Activated naive CD4-positive, alpha-beta T cell treated with anti-CD3 and anti-CD28 coated beads, Interleukin-2, amount 50 U/mL, for 72 hours (primary cell): ENCODE results near the gene RGS6. TPM values are rescaled to one million over a fixed set of nuclear protein-coding genes. Genes with fewer than 3 reads are reported as not detected.

Experiments used
- ATAC-seq, 2 donors: fragments of 150-1000 bp; cut with Tn5 transposase; 2 replicates each; pipeline ENCODE4 v1.10.0; 2021; ENCODE audit warnings: mild to moderate bottlenecking in 2 of 2, moderate library complexity in 2 of 2
- DNase-seq, 2 donors: peaks; one replicate each; pipeline ENCODE4 v3.0.0; 2021 to 2022; ENCODE audit warnings: low spot score in 2 of 2
- H3K27ac Mint-ChIP-seq, 2 donors: one replicate each; pipeline ENCODE4 v1.8.0; 2022; ENCODE audit warnings: mild to moderate bottlenecking in 2 of 2, mixed read lengths in 2 of 2
- H3K36me3 Mint-ChIP-seq, 2 donors: one replicate each; pipeline ENCODE4 v1.8.0; 2022; ENCODE audit warnings: mixed read lengths in 2 of 2
- H3K9me3 Mint-ChIP-seq, 2 donors: one replicate each; pipeline ENCODE4 v1.8.0; 2022; ENCODE audit warnings: mixed read lengths in 2 of 2
- total RNA-seq, 2 donors: library from RNA; stranded (reverse); gene quantifications; one replicate each; pipeline ENCODE4 v1.2.3, GENCODE V29; 2022

The RGS6 gene
- total RNA-seq, 2 donors from 2014 or later = 0.61 to 0.64 TPM

- no peaks in the 10 kb centered on the region for H3K36me3 Mint-ChIP-seq
- DNase-seq (no peak), ATAC-seq (no peak)
- H3K27ac Mint-ChIP-seq = no peak overlapping the region
- no peaks in the 10 kb centered on the region for H3K9me3 Mint-ChIP-seq
Measured at GRCh38 chr14:72146241-72146640, 214.0 kb downstream of the RGS6 start.

- DNase-seq (no peak), ATAC-seq (peak; percentile 56 to 67)
- Mint-ChIP-seq H3K36me3 (peaks cover 0 to 6% of the 10 kb centered on the region in 2 donors), H3K9me3 (peaks cover 4 to 5% of the 10 kb centered on the region in 2 donors), H3K27ac (no peak overlapping the region)
Measured at GRCh38 chr14:72154645-72155378, 222.6 kb downstream of the RGS6 start.

GRCh38 chr14:72155379-72155993, 223.3 kb downstream of the RGS6 start:
- DNase-seq (no peak), ATAC-seq (peak; percentile 81 to 91)
- H3K27ac Mint-ChIP-seq = no peak overlapping the region
- H3K36me3 Mint-ChIP-seq = peaks cover 0 to 6% of the 10 kb centered on the region in 2 donors
- peaks cover 4 to 5% of the 10 kb centered on the region in 2 donors for H3K9me3 Mint-ChIP-seq

GRCh38 chr14:72164420-72165228, 232.4 kb downstream of the RGS6 start:
- peaks cover 0 to 3% of the 10 kb centered on the region in 2 donors for H3K9me3 Mint-ChIP-seq
- H3K27ac Mint-ChIP-seq = no peak overlapping the region
- H3K36me3 Mint-ChIP-seq = no peaks in the 10 kb centered on the region
- ATAC-seq (peak in 1 of 2 donors; percentile 59), DNase-seq (no peak)

- Mint-ChIP-seq H3K9me3 (peaks cover 0 to 3% of the 10 kb centered on the region in 2 donors), H3K27ac (no peak overlapping the region), H3K36me3 (no peaks in the 10 kb centered on the region)
- ATAC-seq (no peak), DNase-seq (no peak)
Measured at GRCh38 chr14:72165229-72165698, 233.0 kb downstream of the RGS6 start.

GRCh38 chr14:72169521-72169920, 237.3 kb downstream of the RGS6 start:
- ATAC-seq = no peak
- Mint-ChIP-seq H3K36me3 (no peaks in the 10 kb centered on the region), H3K9me3 (peaks cover 0 to 3% of the 10 kb centered on the region in 2 donors), H3K27ac (no peak overlapping the region)
- no peak for DNase-seq

GRCh38 chr14:72172049-72172448, 239.8 kb downstream of the RGS6 start:
- Mint-ChIP-seq H3K27ac (no peak overlapping the region), H3K36me3 (no peaks in the 10 kb centered on the region), H3K9me3 (peaks cover 0 to 3% of the 10 kb centered on the region in 2 donors)
- ATAC-seq (no peak), DNase-seq (no peak)

- H3K27ac Mint-ChIP-seq = no peak overlapping the region
- no peak for ATAC-seq
- peaks cover 0 to 3% of the 10 kb centered on the region in 2 donors for H3K9me3 Mint-ChIP-seq
Measured at GRCh38 chr14:72172597-72172996, 240.4 kb downstream of the RGS6 start.

GRCh38 chr14:72173038-72173720, 240.9 kb downstream of the RGS6 start:
- peaks cover 0 to 3% of the 10 kb centered on the region in 2 donors for H3K9me3 Mint-ChIP-seq
- DNase-seq (no peak), ATAC-seq (no peak)
- no peaks in the 10 kb centered on the region for H3K36me3 Mint-ChIP-seq
- H3K27ac Mint-ChIP-seq = no peak overlapping the region

More at GRCh38 chr14:72172597-72172996, 240.4 kb downstream of the RGS6 start:
- H3K36me3 Mint-ChIP-seq = no peaks in the 10 kb centered on the region
- no peak for DNase-seq

GRCh38 chr14:72177251-72177650, 245.0 kb downstream of the RGS6 start:
- Mint-ChIP-seq H3K9me3 (no peaks in the 10 kb centered on the region), H3K36me3 (peaks cover 5 to 7% of the 10 kb centered on the region in 2 donors), H3K27ac (no peak overlapping the region)
- ATAC-seq = no peak
- no peak for DNase-seq

- ATAC-seq (no peak), DNase-seq (no peak)
- no peaks in the 10 kb centered on the region for H3K9me3 Mint-ChIP-seq
- H3K36me3 Mint-ChIP-seq = peaks cover 5 to 7% of the 10 kb centered on the region in 2 donors
- no peak overlapping the region for H3K27ac Mint-ChIP-seq
Measured at GRCh38 chr14:72178517-72178916, 246.3 kb downstream of the RGS6 start.

GRCh38 chr14:72182708-72183432, 250.6 kb downstream of the RGS6 start:
- no peaks in the 10 kb centered on the region for H3K9me3 Mint-ChIP-seq
- peaks cover 5 to 7% of the 10 kb centered on the region in 2 donors for H3K36me3 Mint-ChIP-seq
- no peak for DNase-seq
- no peak overlapping the region for H3K27ac Mint-ChIP-seq
- ATAC-seq = peak in 1 of 2 donors; percentile 75

- H3K27ac Mint-ChIP-seq = no peak overlapping the region
- no peak for DNase-seq
- H3K36me3 Mint-ChIP-seq = peaks cover 5 to 7% of the 10 kb centered on the region in 2 donors
- no peak for ATAC-seq
- H3K9me3 Mint-ChIP-seq = no peaks in the 10 kb centered on the region
Measured at GRCh38 chr14:72183631-72184030, 251.4 kb downstream of the RGS6 start.

- ATAC-seq = no peak
- DNase-seq = no peak
- Mint-ChIP-seq H3K36me3 (no peaks in the 10 kb centered on the region), H3K9me3 (no peaks in the 10 kb centered on the region), H3K27ac (no peak overlapping the region)
Measured at GRCh38 chr14:72186523-72186922, 254.3 kb downstream of the RGS6 start.

GRCh38 chr14:72196237-72197015, 264.2 kb downstream of the RGS6 start:
- Mint-ChIP-seq H3K9me3 (peaks cover 0 to 5% of the 10 kb centered on the region in 2 donors), H3K27ac (no peak overlapping the region), H3K36me3 (no peaks in the 10 kb centered on the region)
- DNase-seq (no peak), ATAC-seq (no peak)
